ENCODE measurements around the gene CMYA5. TPM values are rescaled to one million over a fixed set of nuclear protein-coding genes. Genes with fewer than 3 reads are reported as not detected.

The CMYA5 gene
- total and polyA plus RNA-seq, 2 of the 4 experiments (the other 2 are of a cell fraction), result 0.39 to 0.90 TPM

DNA sequence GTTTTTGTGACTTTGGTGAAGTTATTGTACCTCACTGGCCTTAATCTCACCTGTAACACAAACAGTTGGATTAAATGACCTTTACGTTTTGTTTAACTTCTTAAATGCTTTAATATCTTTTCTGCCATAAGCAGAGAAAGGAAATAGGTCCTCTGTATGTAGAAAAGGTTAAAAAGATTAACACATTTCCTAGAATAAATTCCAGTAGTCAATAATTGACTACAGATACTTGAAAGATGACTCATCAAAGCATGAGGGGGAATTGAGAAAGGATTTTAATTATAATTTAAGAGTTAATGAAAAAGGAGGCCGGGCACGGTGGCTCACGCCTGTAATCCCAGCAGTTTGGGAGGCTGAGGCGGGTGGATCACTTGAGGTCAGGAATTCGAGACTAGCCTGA, 35.8 kb upstream of the CMYA5 start:
- H3K36me3 ChIP-seq (ENCODE audit: control insufficient read depth, insufficient read depth, low read length), result peaks cover 5% of the 10 kb centered on the region
- H3K4me2 ChIP-seq (ENCODE audit: low read depth, low read length), result no peak overlapping the region
- no peak for ATAC-seq (ENCODE audit: low read depth)
- no TSS peak for BruUV-seq (replicated peaks)
- no peaks in the 10 kb centered on the region; the same call in 1 of the 2 replicates for H3K4me1 ChIP-seq (ENCODE audit: control insufficient read depth, insufficient read depth, low read length)
- no peak overlapping the region for H2BK15ac ChIP-seq (ENCODE audit: low read depth, low read length)
- H3K4me3 ChIP-seq (ENCODE audit: insufficient read depth, low read depth, low read length), result no peak overlapping the region
- H3K14ac ChIP-seq (replicated peaks; ENCODE audit: low read depth, low read length), result no peak overlapping the region
- no peak overlapping the region for H2AK9ac ChIP-seq (replicated peaks; ENCODE audit: low read depth, low read length, poor library complexity)
- intact Hi-C loops (cut with micrococcal nuclease) (no loop called here), dilution Hi-C loops (cut with HindIII; ENCODE audit: low sequenced_read_pairs, unreplicated experiment) (no loop called here), in situ Hi-C loops (cut with MboI; ENCODE audit: low sequenced_read_pairs) (no loop called here)
- no peak overlapping the region for H2AFZ ChIP-seq (replicated peaks; ENCODE audit: low read length, poor library complexity)
- H4K20me1 ChIP-seq (ENCODE audit: insufficient read depth, low read length), result no peaks in the 10 kb centered on the region
- H2BK20ac ChIP-seq (ENCODE audit: low read depth, low read length), result no peak overlapping the region
- DNase-seq, result no peak
- H4K5ac ChIP-seq (ENCODE audit: low read depth, low read length), result no peak overlapping the region
- no peak overlapping the region for H3K18ac ChIP-seq (ENCODE audit: low read depth, low read length)
- no peak overlapping the region for H2BK120ac ChIP-seq (ENCODE audit: low read depth, low read length)
- H4K8ac ChIP-seq (ENCODE audit: low read depth in 2 of 2, low read length in 2 of 2), result no peak overlapping the region
- ChIA-PET CTCF (no interaction called here), POLR2A (ENCODE audit: unreplicated experiment) (no interaction called here)
- no peak overlapping the region for H3K56ac ChIP-seq (ENCODE audit: extremely low read depth, insufficient read depth, low read length)
- no CpG with 5 or more reads among the region's 6 CpGs for WGBS, 2 experiments (ENCODE audit: extremely low coverage in 2 of 2, insufficient read length in 1 of 2)
- H3K79me1 ChIP-seq (ENCODE audit: low read depth in 1 of 2, low read length in 2 of 2), result no peaks in the 10 kb centered on the region
- H3K4ac ChIP-seq (ENCODE audit: low read depth, low read length), result no peak overlapping the region
- no peak overlapping the region for H3K9ac ChIP-seq (ENCODE audit: low read depth, low read length)
- TF ChIP-seq, protein P1, sequence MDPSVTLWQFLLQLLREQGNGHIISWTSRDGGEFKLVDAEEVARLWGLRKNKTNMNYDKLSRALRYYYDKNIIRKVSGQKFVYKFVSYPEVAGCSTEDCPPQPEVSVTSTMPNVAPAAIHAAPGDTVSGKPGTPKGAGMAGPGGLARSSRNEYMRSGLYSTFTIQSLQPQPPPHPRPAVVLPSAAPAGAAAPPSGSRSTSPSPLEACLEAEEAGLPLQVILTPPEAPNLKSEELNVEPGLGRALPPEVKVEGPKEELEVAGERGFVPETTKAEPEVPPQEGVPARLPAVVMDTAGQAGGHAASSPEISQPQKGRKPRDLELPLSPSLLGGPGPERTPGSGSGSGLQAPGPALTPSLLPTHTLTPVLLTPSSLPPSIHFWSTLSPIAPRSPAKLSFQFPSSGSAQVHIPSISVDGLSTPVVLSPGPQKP (IDR thresholded peaks at IDR 0.05; ENCODE audit: borderline replicate concordance, low read depth, low read length), result no peak
- TF ChIP-seq POLR2A (IDR thresholded peaks at IDR 0.05; ENCODE audit: low read depth, low read length), result no peak
- TF ChIP-seq RAD21 (IDR thresholded peaks at IDR 0.05; ENCODE audit: low read length), result no peak
- TF ChIP-seq, protein P2, sequence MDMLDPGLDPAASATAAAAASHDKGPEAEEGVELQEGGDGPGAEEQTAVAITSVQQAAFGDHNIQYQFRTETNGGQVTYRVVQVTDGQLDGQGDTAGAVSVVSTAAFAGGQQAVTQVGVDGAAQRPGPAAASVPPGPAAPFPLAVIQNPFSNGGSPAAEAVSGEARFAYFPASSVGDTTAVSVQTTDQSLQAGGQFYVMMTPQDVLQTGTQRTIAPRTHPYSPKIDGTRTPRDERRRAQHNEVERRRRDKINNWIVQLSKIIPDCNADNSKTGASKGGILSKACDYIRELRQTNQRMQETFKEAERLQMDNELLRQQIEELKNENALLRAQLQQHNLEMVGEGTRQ (IDR thresholded peaks at IDR 0.05; ENCODE audit: low read depth, low read length), result no peak
- no peak for TF ChIP-seq MAZ (IDR thresholded peaks at IDR 0.05; ENCODE audit: borderline replicate concordance, low read depth, low read length)
- no peak for TF ChIP-seq MXI1 (IDR thresholded peaks at IDR 0.05; ENCODE audit: borderline replicate concordance, low read depth, low read length)
- no peak for TF ChIP-seq CHD1 (IDR thresholded peaks at IDR 0.05; ENCODE audit: low read depth, low read length)
- no peak for TF ChIP-seq SMC3 (IDR thresholded peaks at IDR 0.05; ENCODE audit: low read depth, low read length)
- no peak for TF ChIP-seq RFX5 (IDR thresholded peaks at IDR 0.05; ENCODE audit: low read depth, low read length)
- no peak overlapping the region for H3K27ac ChIP-seq (ENCODE audit: insufficient read depth, low read length)
- no peak overlapping the region for H2AK5ac ChIP-seq (ENCODE audit: low read depth, low read length)
- H3K9me3 ChIP-seq (ENCODE audit: control insufficient read depth, insufficient read depth, low read length), result no peaks in the 10 kb centered on the region
- no peak overlapping the region for H2BK5ac ChIP-seq (ENCODE audit: low read depth, low read length, poor library complexity, severe bottlenecking)
- H4K91ac ChIP-seq (ENCODE audit: insufficient read depth, low read depth, low read length), result no peak overlapping the region
- no peaks in the 10 kb centered on the region for H3K27me3 ChIP-seq (ENCODE audit: control insufficient read depth, insufficient read depth, low read length)
- no peak overlapping the region for H3K23ac ChIP-seq (ENCODE audit: low read depth, low read length)
- H3K9me1 ChIP-seq (ENCODE audit: insufficient read depth, low read length), result no peaks in the 10 kb centered on the region
